ENCODE measurements around the gene CYFIP2. TPM values are rescaled to one million over a fixed set of nuclear protein-coding genes. Genes with fewer than 3 reads are reported as not detected.

Gene CYFIP2
- total RNA-seq, 1 experiment from 2014 or later = 45.1 TPM

DNA sequence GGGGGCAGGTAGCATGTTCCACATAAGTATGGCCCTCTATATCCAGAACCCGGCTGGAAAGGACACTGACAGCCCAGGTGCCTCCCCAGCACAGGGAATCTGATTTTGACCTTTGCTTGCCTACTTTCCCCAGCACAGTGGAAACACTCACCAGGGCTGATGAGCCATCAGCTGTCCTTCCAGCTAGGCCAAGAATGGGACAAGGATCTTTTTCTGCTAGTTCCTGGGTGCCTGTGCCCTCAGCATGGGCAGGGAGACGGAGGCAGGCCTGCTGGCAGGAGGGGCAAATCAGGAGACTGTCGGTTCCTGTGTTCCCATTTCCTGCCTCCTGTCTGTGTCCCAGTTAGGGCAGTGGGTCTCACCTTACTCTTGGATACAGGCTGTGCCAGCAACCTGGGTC is 1.1 kb downstream of the CYFIP2 start:
- Histone ChIP-seq H2AFZ (ENCODE audit: low read depth, low read length, poor library complexity, severe bottlenecking) (no peak overlapping the region), H3K4me2 (ENCODE audit: low read length) (peak overlapping the region; percentile 94), H3K9me2 (ENCODE audit: insufficient read depth) (no peaks in the 10 kb centered on the region), H3K4me3 (replicated peaks in 1 of 2; ENCODE audit: low read depth in 1 of 2, low read length in 2 of 2) (peak overlapping the region; percentile 58 to 73), H3K27ac (ENCODE audit: low read depth, low read length) (no peak overlapping the region), H3K79me2 (ENCODE audit: insufficient read depth, low read length) (no peaks in the 10 kb centered on the region), H3K4me1 (ENCODE audit: control insufficient read depth in 1 of 2, insufficient read depth in 2 of 2, low read length in 2 of 2) (peaks cover 6 to 19% of the 10 kb centered on the region in 2 experiments; a peak in 3 of 4 replicates), H3K9me3 (ENCODE audit: control insufficient read depth in 1 of 2, insufficient read depth in 1 of 2, low read depth in 1 of 2, low read length in 2 of 2) (no peaks in the 10 kb centered on the region), H4K20me1 (ENCODE audit: insufficient read depth) (no peaks in the 10 kb centered on the region), H3K36me3 (ENCODE audit: control insufficient read depth in 1 of 2, insufficient read depth in 2 of 2, low read length in 2 of 2) (no peaks in the 10 kb centered on the region), H3K27me3 (ENCODE audit: insufficient read depth, low read length) (no peaks in the 10 kb centered on the region), H3K9ac (ENCODE audit: low read length) (peak overlapping the region; percentile 56; the same call in 1 of the 2 replicates)
- ATAC-seq (no peak), DNase-seq (ENCODE audit: low read depth, low spot score) (no peak)
- BruUV-seq (replicated peaks) = TSS peak; percentile 37
- CTCF ChIA-PET = no interaction called here
- RAD21 ChIA-PET (ENCODE audit: low non-redundant PET in 1 of 2, low total read pairs in 2 of 2, uncharacterized antibody in 2 of 2, unreplicated experiment in 2 of 2) = no interaction called here
- TF ChIP-seq, protein P1, sequence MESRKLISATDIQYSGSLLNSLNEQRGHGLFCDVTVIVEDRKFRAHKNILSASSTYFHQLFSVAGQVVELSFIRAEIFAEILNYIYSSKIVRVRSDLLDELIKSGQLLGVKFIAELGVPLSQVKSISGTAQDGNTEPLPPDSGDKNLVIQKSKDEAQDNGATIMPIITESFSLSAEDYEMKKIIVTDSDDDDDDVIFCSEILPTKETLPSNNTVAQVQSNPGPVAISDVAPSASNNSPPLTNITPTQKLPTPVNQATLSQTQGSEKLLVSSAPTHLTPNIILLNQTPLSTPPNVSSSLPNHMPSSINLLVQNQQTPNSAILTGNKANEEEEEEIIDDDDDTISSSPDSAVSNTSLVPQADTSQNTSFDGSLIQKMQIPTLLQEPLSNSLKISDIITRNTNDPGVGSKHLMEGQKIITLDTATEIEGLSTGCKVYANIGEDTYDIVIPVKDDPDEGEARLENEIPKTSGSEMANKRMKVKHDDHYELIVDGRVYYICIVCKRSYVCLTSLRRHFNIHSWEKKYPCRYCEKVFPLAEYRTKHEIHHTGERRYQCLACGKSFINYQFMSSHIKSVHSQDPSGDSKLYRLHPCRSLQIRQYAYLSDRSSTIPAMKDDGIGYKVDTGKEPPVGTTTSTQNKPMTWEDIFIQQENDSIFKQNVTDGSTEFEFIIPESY (IDR thresholded peaks at IDR 0.05; ENCODE audit: extremely low read depth, insufficient replicate concordance, low read length) = no peak
- TF ChIP-seq EZH2 (IDR thresholded peaks at IDR 0.05) (no peak), EGR1 (IDR thresholded peaks at IDR 0.05; ENCODE audit: low read depth) (no peak), ZNF274 (IDR thresholded peaks at IDR 0.05; ENCODE audit: low read depth, low read length) (no peak), ELF1 (IDR thresholded peaks at IDR 0.05; ENCODE audit: borderline replicate concordance, low read depth) (no peak), SIN3A (IDR thresholded peaks at IDR 0.05; ENCODE audit: low read depth) (no peak), FOSL1 (IDR thresholded peaks at IDR 0.05; ENCODE audit: low read depth) (no peak), POLR2A (IDR thresholded peaks at IDR 0.05; ENCODE audit: borderline replicate concordance, extremely low read depth, insufficient read depth, insufficient read length) (no peak), ZFX (IDR thresholded peaks at IDR 0.05) (no peak), CBX3 (IDR thresholded peaks at IDR 0.05; ENCODE audit: low read depth) (no peak)
- TF ChIP-seq, protein P2, sequence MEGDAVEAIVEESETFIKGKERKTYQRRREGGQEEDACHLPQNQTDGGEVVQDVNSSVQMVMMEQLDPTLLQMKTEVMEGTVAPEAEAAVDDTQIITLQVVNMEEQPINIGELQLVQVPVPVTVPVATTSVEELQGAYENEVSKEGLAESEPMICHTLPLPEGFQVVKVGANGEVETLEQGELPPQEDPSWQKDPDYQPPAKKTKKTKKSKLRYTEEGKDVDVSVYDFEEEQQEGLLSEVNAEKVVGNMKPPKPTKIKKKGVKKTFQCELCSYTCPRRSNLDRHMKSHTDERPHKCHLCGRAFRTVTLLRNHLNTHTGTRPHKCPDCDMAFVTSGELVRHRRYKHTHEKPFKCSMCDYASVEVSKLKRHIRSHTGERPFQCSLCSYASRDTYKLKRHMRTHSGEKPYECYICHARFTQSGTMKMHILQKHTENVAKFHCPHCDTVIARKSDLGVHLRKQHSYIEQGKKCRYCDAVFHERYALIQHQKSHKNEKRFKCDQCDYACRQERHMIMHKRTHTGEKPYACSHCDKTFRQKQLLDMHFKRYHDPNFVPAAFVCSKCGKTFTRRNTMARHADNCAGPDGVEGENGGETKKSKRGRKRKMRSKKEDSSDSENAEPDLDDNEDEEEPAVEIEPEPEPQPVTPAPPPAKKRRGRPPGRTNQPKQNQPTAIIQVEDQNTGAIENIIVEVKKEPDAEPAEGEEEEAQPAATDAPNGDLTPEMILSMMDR (IDR thresholded peaks at IDR 0.05 in 2 of 3, conservative IDR thresholded peaks at IDR 0.05 in 1 of 3; ENCODE audit: borderline replicate concordance in 1 of 3, insufficient read depth in 1 of 3, low read depth in 2 of 3, low read length in 2 of 3) = no peak
- POLR2A ChIA-PET = no interaction called here
- intact Hi-C loops (cut with micrococcal nuclease) = loop anchor here (10.0 kb wide), 1 partner anchor 122 kb away; the partner anchor contains the start of gene MED7

All from HCT116 (cell line).